AG10803 (cell line): Measurements from ENCODE around the gene ATP2B3.

Experiments
- DNase-seq: peaks from one replicate; pipeline ENCODE4 v3.0.0; 2010; ENCODE audit warnings: low read depth
- H3K4me3 ChIP-seq: 2 replicates; pipeline ENCODE4 v1.5.1; 2011; ENCODE audit warnings: mild to moderate bottlenecking, low read length, control low read depth
- TF ChIP-seq, protein P1 (sequence below): conservative IDR thresholded peaks from 2 replicates; pipeline ENCODE4 v1.5.1; 2011; ENCODE audit warnings: mild to moderate bottlenecking, low read length, control low read depth, inconsistent platforms

Gene ATP2B3

DNA sequence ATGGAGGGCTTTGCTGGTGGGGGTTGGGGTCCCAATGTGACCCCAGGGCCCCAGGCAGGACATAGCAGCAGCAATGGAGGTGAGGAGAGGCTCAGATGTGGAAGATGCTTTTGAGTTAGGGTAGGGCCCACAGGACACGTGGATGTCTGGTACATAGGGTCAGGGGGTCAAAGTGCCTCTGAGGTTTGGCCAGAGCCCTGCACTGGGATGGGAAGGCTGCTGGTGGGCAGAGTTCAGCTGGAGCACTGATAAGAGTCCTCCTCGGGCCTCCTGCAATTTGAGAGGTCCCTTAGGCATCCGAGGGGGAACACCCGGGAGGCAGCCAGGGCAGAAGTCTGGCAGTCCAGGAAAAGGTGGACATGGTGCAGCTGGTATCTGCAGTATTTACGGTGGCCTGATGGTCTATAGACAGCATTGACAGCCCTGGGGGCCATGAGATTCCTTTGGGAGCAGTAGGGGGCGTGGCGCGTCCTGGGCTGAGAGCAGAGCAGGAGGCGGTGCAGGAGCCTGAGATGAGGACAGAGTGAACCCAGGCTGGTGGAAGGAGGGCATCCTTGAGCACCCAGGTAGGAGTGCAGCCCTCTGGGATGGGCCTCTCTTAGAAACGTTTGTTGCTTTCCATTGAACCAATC is 58.9 kb downstream of the ATP2B3 start:
- H3K4me3 ChIP-seq, result no peak overlapping the region
- DNase-seq, result no peak
- TF ChIP-seq, protein P1, sequence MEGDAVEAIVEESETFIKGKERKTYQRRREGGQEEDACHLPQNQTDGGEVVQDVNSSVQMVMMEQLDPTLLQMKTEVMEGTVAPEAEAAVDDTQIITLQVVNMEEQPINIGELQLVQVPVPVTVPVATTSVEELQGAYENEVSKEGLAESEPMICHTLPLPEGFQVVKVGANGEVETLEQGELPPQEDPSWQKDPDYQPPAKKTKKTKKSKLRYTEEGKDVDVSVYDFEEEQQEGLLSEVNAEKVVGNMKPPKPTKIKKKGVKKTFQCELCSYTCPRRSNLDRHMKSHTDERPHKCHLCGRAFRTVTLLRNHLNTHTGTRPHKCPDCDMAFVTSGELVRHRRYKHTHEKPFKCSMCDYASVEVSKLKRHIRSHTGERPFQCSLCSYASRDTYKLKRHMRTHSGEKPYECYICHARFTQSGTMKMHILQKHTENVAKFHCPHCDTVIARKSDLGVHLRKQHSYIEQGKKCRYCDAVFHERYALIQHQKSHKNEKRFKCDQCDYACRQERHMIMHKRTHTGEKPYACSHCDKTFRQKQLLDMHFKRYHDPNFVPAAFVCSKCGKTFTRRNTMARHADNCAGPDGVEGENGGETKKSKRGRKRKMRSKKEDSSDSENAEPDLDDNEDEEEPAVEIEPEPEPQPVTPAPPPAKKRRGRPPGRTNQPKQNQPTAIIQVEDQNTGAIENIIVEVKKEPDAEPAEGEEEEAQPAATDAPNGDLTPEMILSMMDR, result no peak

DNA sequence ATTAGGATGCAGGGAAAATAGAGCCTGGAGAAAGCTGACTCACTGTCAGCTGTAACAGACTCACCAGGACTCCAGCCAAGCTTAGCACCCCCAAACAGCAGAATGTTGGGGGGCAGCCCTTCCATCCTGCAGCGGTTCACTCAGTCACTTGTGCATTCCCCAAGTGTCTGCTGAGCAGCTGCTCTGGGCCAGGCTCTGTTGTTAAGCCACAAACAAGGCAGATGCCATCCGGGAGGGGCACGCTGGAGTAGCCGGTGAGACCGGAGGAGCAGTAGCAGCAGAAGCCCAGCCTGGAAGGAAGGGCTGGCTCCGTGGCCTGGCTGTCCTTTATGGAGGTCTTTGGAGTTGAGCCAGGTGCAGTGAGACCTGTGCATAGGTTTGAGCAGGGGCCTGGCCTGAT is 59.5 kb downstream of the ATP2B3 start:
- TF ChIP-seq, protein P1, result no peak
- no peak overlapping the region for H3K4me3 ChIP-seq
- no peak for DNase-seq

DNA sequence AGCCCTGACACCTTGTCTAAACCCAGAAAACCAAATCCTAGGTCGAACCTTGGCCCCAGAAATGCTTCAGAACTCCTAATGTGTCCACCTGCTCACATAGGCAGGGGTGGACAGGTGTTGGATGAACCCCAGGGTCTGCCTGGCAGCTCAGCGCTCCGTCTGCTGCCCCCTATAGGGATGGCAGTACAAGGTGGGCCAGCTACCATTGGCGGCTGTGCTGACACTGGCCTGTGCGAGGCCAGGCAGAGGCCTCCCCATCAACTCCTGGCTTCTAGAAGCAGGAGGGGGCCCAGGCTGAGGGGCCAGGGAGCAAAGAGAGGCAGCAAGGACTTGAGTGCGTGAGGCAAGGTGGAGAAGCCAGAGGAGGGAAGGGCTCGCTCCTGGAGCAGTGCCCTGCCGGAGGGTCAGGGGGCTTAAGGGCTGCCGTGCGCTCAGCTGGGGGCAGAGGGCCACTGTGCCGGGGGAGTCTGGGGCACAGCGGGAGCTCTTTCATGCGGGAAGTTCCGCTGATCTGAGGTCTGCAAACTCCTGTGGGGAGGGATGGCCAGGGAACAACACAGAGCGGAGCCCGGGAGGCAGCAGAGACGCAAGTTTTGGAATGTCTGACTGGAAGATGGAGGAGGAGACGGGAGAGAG is 60.9 kb downstream of the ATP2B3 start:
- no peak for DNase-seq
- TF ChIP-seq, protein P1, result no peak

DNA sequence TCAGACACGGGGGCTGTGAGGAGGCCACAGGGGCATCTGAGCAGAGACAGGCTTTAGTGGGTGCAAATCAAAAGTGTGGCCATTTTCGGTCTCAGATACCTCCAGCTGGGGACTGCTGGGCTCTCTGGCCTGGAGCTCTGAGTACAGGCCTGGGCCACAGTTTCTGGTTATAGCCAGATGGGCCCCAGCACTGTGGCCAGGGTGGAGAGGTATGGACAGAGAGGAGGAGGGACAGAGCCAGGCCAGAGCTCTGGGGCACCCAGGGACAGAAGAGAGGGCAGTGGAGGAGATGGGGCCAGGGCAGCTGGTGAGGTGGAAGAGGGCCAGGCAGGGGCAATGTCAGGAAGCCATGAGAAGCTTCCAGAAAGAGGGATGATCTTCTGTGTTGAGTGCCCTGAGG is 61.4 kb downstream of the ATP2B3 start:
- TF ChIP-seq, protein P1, result no peak
- H3K4me3 ChIP-seq, result no peak overlapping the region

More for the DNA sequence above, 60.9 kb downstream of the ATP2B3 start:
- no peak overlapping the region for H3K4me3 ChIP-seq

DNA sequence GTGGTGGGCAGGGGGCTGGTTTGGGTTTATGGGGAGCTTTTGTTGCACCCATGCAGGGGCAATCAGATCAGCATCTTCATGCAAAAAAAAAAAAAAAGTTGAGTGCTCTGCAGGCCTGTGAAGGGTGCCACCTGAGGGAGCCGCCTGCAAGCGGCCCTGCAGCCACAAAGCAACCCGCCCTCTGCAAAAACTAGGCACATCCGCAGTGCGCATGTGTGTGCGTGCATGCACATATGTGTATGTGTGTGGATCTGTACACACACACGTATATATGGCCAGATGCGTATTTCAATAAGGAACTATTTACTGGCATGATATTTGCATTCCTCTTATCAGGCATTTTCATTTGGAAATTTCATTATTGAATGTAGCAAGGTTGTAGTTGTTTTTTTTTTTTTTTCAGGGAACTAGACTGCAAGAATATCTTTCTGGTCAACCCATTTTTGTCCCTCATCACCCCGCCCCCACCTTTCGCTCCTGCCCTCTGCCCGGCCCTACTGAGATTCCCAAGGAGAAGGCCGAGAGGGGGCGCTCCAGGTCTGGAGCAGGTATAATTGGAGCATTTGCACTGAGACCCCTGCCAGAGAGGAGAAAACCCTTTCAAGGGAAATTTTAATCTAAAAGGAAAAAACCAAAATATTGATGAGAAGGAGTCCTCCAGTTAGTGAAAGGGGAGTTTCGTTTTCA is 63.4 kb downstream of the ATP2B3 start:
- no peak overlapping the region for H3K4me3 ChIP-seq
- TF ChIP-seq, protein P1, result no peak
- no peak for DNase-seq

More for the DNA sequence above, 61.4 kb downstream of the ATP2B3 start:
- no peak for DNase-seq

DNA sequence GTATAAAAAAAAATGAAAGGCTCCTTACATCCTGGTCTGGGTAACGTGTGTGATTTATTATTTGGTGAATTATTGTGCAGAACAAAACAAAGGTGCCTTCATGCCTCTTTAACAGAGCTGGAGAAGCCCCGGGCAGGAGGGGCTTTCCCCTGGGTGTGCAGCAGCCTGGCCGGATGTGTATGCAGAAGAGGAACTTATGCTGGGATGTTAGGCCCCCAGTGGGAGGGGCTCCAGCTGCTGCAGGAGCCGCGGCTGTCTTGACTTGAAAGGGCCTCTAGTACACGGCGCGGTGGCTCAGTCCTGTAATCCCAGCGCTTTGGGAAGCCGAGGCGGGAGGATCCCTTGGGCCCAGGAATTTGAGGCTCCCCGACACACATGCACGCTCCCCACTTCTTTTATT is 65.5 kb downstream of the ATP2B3 start:
- no peak overlapping the region for H3K4me3 ChIP-seq
- TF ChIP-seq, protein P1, result no peak
- DNase-seq, result no peak
